ENCODE measurements around the gene DNAJC22.

Gene DNAJC22

DNA sequence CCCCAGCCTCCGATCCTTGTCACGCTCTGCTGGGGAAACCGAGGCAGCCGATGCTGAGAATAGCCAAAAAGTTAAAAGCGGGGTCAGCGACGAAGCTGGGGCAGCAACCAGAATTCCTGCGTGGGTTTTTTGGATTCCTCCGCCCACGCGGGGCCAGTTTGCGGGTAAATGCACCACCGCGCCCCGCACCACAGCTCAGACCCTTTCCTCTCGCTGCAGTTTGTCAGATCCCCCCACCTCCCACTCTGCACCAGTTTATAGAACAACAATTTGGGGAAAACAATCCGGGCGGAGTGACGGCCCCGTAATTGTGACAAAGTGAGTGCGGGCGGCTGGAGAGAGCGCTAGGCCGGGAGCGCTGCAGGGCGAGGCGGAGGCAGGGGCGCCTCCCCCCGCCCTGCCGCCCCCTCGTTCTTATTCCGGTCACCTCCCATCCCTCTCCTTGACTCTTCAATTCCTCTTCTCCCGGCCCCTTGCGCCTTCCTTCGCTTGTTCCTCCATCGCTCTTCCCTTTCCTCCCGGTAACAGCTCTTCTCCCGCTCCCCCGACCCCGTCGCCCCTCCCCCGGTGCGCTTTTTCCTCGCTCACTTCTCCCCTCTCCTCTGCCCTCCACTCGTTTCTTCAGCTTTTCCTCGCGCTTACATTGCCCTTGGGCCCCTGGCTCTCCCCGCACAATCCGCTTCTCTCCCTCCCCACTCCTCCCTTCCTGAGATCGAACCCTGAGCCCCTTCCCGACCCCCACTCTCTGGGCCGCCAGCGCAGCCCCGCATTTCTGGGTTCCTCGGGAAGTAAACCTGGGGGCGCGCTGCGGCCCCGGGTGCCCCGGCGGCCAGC lies 646 bp upstream of the DNAJC22 start:
- H3K4me3 ChIP-seq (ENCODE audit: low read depth, low read length): peak overlapping the region; percentile 32
- TF ChIP-seq, protein P1, sequence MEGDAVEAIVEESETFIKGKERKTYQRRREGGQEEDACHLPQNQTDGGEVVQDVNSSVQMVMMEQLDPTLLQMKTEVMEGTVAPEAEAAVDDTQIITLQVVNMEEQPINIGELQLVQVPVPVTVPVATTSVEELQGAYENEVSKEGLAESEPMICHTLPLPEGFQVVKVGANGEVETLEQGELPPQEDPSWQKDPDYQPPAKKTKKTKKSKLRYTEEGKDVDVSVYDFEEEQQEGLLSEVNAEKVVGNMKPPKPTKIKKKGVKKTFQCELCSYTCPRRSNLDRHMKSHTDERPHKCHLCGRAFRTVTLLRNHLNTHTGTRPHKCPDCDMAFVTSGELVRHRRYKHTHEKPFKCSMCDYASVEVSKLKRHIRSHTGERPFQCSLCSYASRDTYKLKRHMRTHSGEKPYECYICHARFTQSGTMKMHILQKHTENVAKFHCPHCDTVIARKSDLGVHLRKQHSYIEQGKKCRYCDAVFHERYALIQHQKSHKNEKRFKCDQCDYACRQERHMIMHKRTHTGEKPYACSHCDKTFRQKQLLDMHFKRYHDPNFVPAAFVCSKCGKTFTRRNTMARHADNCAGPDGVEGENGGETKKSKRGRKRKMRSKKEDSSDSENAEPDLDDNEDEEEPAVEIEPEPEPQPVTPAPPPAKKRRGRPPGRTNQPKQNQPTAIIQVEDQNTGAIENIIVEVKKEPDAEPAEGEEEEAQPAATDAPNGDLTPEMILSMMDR (IDR thresholded peaks at IDR 0.05; ENCODE audit: low read depth, low read length, missing control alignments): no peak
- DNase-seq (ENCODE audit: low read depth): no peak

DNA sequence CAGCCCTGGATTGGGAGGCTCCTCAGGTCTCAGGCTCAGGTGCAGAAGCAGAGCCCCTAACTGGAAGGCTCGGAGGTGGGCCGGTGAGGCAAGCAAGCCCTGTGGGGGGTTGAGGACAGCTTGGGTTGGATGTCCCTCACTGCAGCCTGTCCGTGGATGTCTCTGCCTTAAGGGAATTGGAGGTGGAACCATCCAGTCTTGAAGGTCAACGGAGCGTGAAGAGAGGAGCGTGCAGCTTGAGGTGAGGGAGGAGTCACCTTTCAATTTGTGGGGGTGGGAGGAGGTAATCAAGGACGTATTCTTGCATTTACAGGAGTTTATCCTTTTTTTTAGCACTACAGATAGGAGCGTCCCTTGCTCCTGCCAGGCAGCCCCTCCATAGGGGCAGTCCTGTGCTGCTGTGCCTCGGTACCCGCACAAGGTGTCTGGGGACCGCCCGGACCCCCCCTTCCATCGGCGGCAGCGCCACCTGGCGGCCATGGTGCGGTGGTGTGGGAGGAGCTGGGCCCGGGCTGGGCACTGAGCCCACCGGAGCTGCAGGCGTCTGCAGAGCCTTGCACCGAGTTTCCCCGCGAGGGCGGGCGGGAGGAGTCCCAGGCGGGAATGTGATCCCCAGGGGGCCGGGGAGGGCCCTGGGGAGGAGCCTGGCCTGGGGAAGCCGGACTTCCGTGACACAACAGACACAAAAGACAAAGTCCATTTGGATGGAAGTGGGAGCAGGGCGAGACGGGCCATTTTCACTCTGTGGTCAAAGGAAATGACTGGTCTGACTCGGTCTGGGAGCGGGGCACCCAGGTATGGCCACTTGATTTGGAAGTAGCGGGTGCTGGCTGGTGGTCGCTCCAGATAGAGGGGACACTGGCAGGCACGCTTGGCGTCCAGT lies 864 bp downstream of the DNAJC22 start:
- H3K4me3 ChIP-seq (ENCODE audit: low read depth, low read length): peak overlapping the region; percentile 11
- TF ChIP-seq, protein P1 (IDR thresholded peaks at IDR 0.05; ENCODE audit: low read depth, low read length, missing control alignments): peak; percentile 92
- no peak for DNase-seq (ENCODE audit: low read depth)

DNA sequence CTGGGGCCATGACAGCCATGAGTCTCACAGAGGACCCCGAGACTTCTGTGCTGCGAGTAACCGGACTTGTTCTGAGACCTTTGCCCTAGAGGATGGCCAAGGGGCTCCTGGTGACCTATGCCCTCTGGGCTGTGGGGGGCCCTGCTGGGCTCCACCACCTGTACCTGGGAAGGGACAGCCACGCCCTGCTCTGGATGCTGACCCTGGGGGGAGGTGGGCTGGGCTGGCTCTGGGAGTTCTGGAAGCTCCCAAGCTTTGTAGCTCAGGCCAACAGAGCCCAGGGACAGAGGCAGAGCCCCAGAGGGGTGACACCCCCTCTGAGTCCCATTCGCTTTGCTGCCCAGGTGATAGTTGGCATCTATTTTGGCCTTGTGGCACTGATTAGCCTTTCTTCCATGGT lies 2.1 kb downstream of the DNAJC22 start:
- no peak overlapping the region for H3K4me3 ChIP-seq (ENCODE audit: low read depth, low read length)
- TF ChIP-seq, protein P1 (IDR thresholded peaks at IDR 0.05; ENCODE audit: low read depth, low read length, missing control alignments): no peak
- DNase-seq (ENCODE audit: low read depth): no peak

DNA sequence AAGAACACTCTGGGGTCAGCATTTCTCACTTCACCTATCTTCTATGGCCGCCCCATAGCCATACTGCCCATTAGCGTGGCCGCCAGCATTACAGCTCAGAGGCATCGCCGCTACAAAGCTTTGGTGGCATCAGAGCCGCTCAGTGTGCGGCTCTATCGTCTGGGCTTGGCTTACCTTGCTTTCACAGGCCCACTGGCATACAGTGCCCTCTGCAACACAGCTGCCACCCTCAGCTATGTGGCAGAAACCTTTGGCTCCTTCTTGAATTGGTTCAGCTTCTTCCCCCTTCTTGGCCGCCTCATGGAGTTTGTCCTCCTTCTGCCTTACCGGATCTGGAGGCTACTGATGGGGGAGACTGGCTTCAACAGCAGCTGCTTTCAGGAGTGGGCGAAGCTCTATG lies 2.6 kb downstream of the DNAJC22 start:
- TF ChIP-seq, protein P1 (IDR thresholded peaks at IDR 0.05; ENCODE audit: low read depth, low read length, missing control alignments): no peak
- H3K4me3 ChIP-seq (ENCODE audit: low read depth, low read length): no peak overlapping the region

DNA sequence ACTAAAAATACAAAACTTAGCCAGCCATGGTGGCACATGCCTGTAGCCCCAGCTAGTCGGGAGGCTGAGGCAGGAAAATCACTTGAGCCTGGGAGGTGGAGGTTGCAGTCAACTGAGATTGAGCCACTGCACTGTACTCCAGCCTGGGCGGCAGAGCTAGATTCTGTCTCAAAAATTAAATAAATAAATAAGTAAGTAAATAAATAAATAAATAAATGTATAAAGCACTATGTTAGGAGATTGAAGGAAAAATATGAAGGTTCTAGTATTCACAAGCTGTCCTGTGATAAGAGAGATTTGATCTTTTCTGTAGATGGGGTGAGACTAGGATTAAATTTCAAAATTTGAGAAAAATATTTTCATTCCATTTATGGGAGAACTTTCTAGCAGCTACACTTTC lies 5.7 kb downstream of the DNAJC22 start:
- no peak overlapping the region for H3K4me3 ChIP-seq (ENCODE audit: low read depth, low read length)
- no peak for DNase-seq (ENCODE audit: low read depth)
- TF ChIP-seq, protein P1 (IDR thresholded peaks at IDR 0.05; ENCODE audit: low read depth, low read length, missing control alignments): no peak

More for the DNA sequence above, 2.6 kb downstream of the DNAJC22 start:
- no peak for DNase-seq (ENCODE audit: low read depth)

DNA sequence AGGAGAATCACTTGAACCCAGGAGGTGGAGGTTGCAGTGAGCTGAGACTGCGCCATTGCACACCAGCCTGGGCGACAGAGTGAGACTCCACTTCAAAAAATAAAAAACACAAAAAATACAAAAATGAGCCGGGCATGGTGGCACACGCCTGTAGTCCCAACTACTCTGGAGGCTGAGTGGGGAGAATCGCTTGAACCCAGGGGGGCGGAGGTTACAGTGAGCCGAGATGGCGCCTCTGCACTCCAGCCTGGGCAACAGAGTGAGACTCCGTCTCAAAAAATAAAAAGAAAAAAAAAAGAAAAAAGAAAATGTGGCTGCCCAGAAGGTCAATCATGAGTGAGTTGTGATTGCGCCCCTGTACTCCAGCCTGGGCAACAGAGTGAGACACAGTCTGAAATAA lies 9.2 kb downstream of the DNAJC22 start:
- TF ChIP-seq, protein P1 (IDR thresholded peaks at IDR 0.05; ENCODE audit: low read depth, low read length, missing control alignments): no peak

More for the DNA sequence above, 9.2 kb downstream of the DNAJC22 start:
- no peak for DNase-seq (ENCODE audit: low read depth)
- H3K4me3 ChIP-seq (ENCODE audit: low read depth, low read length): no peak overlapping the region
